Measurements from ENCODE around the gene KIAA0753. TPM values are rescaled to one million over a fixed set of nuclear protein-coding genes. Genes with fewer than 3 reads are reported as not detected.

The KIAA0753 gene
- 43.7 TPM for polyA plus RNA-seq (ENCODE audit: insufficient read length)
- long read RNA-seq, donor 1, full-length matches to known transcripts, result 3 of 8 reads
- long read RNA-seq, donor 1, partial matches to known transcripts, result 5 of 8 reads
- long read RNA-seq, donor 1, other reads (novel, unspliced or antisense), result 0 of 8 reads
- long read RNA-seq, donor 2, partial matches to known transcripts, result 0 of 3 reads
- long read RNA-seq, donor 2, other reads (novel, unspliced or antisense), result 0 of 3 reads
- long read RNA-seq, donor 3, partial matches to known transcripts, result 43 of 207 reads
- long read RNA-seq, donor 3, other reads (novel, unspliced or antisense), result 164 of 207 reads
- long read RNA-seq, donor 4, partial matches to known transcripts, result 86 of 166 reads
- long read RNA-seq, donor 4, other reads (novel, unspliced or antisense), result 80 of 166 reads
- long read RNA-seq, donor 5, full-length matches to known transcripts, result 2 of 2 reads
- long read RNA-seq, donor 5, partial matches to known transcripts, result 0 of 2 reads
- long read RNA-seq, donor 5, other reads (novel, unspliced or antisense), result 0 of 2 reads
- long read RNA-seq, donor 6, partial matches to known transcripts, result 317 of 363 reads
- long read RNA-seq, donor 6, other reads (novel, unspliced or antisense), result 46 of 363 reads
- long read RNA-seq, donor 7, partial matches to known transcripts, result 0 of 1 reads
- long read RNA-seq, donor 7, other reads (novel, unspliced or antisense), result 0 of 1 reads
- long read RNA-seq, donor 8, partial matches to known transcripts, result 28 of 107 reads
- long read RNA-seq, donor 8, other reads (novel, unspliced or antisense), result 78 of 107 reads

- peak; percentile 91 for DNase-seq
Observed at GRCh38 chr17:6640536-6641246, at the start of gene KIAA0753, which contains the start of gene TXNDC17. Gene KIAA0753, minus strand, starts transcription at chr17:6640711. Its CDS starts 5,608 bp downstream, at chr17:6635103. Gene TXNDC17, plus strand, starts transcription at chr17:6641060. Its CDS starts 23 bp downstream, at chr17:6641083.

- no peak for DNase-seq
Observed at GRCh38 chr17:6688944-6689343, 48.4 kb upstream of the KIAA0753 start.

- DNase-seq, result no peak
Observed at GRCh38 chr17:6686026-6686425, 45.5 kb upstream of the KIAA0753 start.

GRCh38 chr17:6684881-6685767 is 44.6 kb upstream of the KIAA0753 start:
- no peak for DNase-seq

GRCh38 chr17:6684460-6684783 is 43.9 kb upstream of the KIAA0753 start:
- no peak for DNase-seq

GRCh38 chr17:6683730-6684459 is 43.4 kb upstream of the KIAA0753 start:
- no peak for DNase-seq

GRCh38 chr17:6683081-6683684 is 42.7 kb upstream of the KIAA0753 start:
- DNase-seq, result no peak

GRCh38 chr17:6682339-6682738 is 41.8 kb upstream of the KIAA0753 start:
- no peak for DNase-seq

GRCh38 chr17:6681671-6682070 is 41.2 kb upstream of the KIAA0753 start:
- no peak for DNase-seq

- no peak for DNase-seq
Observed at GRCh38 chr17:6681176-6681575, 40.7 kb upstream of the KIAA0753 start.

- no peak for DNase-seq
Observed at GRCh38 chr17:6679241-6679640, 38.7 kb upstream of the KIAA0753 start.

GRCh38 chr17:6677946-6678345 is 37.4 kb upstream of the KIAA0753 start:
- no peak for DNase-seq

- DNase-seq, result no peak
Observed at GRCh38 chr17:6677158-6677831, 36.8 kb upstream of the KIAA0753 start.

GRCh38 chr17:6676802-6677157 is 36.3 kb upstream of the KIAA0753 start:
- DNase-seq, result no peak

GRCh38 chr17:6675201-6675825 is 34.8 kb upstream of the KIAA0753 start:
- DNase-seq, result no peak

- no peak for DNase-seq
Observed at GRCh38 chr17:6674586-6674985, 34.1 kb upstream of the KIAA0753 start.

GRCh38 chr17:6671431-6671830 is 30.9 kb upstream of the KIAA0753 start:
- DNase-seq, result no peak

- DNase-seq, result no peak
Observed at GRCh38 chr17:6670999-6671398, 30.5 kb upstream of the KIAA0753 start.

GRCh38 chr17:6670571-6670970 is 30.1 kb upstream of the KIAA0753 start:
- no peak for DNase-seq

Measured in left kidney (tissue), 8 donors.